TTC549 (cell line): Measurements from ENCODE around the gene MYBPC3.
"Not testable (repeated sequence)": the region's sequence is repeated elsewhere in the genome, so short reads cannot be mapped to it uniquely, and the experiment has no call there.

Experiments used
- FAIRE-seq: peaks from 2 replicates; lab custom pipeline; 2012; peaks lifted over from hg19 to GRCh38; lab: Jason Lieb, UNC

MYBPC3 gene

DNA sequence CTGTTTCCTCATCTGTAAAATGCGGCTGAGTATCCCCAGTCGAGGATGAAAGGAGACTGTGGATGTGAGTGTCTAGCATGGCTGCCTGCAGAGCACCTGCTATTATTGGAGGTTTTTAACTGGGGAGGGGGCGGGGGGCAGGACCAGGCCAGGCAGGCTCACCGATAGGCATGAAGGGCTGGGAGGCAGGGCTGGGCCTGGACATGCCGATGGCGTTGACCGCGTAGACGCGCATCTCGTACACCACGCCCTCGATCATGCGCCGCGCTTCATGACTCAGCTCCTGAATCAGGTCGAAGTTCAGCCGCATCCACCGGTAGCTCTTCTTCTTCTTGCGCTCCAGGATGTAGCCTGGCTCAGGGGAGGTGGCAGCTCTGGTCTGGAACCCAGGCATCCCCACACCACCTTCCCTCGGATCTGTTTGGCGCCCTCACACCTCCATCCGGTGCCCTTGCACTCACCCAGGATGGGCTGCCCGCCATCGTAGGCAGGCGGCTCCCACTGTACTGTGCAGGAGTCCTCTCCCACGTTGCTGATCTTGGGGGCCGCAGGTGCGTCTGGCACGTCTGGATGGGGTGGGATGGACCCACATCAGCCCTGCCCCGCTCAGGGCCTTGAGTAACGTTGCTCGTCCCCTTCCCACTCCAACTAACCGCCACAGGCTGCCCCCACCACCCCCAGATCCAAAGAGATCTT, 15.1 kb downstream of the MYBPC3 start:
- FAIRE-seq = no peak

DNA sequence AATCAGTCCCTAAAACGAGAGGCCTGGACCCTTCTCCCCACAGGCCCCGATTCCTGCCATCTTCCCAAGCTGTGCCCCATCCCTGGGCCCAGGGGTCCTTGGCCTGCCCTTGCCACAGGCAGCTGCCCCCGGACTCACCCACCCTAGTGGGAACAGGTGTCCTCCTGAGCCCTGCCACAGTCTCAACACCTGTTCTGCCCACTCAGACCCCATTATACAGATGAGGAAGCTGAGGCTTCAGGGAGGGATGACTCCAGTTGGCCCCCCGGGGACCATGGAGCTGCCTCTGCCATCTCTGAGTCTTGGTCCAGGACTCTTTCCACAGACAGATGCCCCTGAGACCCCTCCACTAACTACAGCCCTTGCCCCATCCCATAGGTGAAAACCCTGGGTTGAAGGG, 15.9 kb downstream of the MYBPC3 start:
- no peak for FAIRE-seq

GRCh38 chr11:47335733-47336132, 16.8 kb downstream of the MYBPC3 start:
- FAIRE-seq = no peak

- FAIRE-seq = not testable (repeated sequence)
Observed at GRCh38 chr11:47334699-47335411, 17.6 kb downstream of the MYBPC3 start.

DNA sequence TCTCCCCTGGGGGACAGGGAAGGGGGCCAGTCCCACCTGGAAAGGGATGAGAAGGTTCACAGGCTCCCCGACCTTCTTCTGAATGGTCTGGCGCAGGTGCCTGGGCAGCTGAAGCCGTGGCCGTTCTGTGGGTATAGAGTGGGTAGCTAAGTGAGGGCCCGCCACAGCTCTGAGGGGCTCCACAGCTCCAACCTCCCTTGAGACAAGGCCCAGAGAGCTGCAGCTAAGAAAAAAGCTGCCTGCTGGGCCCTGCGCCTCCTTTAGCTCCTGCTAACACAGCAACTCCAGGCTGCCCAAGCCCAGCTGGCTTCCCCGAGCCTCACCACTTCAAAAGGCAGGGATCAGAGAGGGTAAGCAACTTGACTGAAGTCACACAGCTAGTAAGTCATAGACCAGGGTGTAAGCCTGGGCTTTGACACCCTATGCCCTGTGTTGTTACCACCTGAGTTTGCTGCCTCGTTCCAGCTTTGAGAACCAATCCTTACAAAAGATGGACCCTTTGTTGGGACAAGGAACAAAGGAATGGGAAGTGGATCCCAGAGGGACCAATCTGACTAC, 18.5 kb downstream of the MYBPC3 start:
- FAIRE-seq = no peak

DNA sequence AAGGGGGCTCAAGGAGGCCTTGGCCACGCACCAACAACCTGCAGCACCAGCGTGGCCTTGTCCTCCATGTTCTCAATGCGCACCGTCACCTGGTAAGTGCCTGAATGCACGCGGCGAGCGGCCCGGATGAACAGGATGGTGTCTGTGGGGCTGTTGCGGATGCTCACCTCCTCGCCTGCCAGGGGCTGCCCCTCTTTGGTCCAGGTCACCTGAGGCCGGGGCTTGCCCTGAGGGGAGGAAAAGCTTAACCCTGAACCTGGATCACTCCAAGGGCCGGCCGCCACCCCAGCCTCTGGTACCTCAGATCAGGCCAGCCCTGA, 19.0 kb downstream of the MYBPC3 start:
- FAIRE-seq = no peak

- no peak for FAIRE-seq
Observed at GRCh38 chr11:47332791-47333525, 19.5 kb downstream of the MYBPC3 start.

GRCh38 chr11:47332303-47332711, 20.2 kb downstream of the MYBPC3 start:
- FAIRE-seq = no peak

GRCh38 chr11:47331454-47332302, 20.8 kb downstream of the MYBPC3 start:
- FAIRE-seq = no peak

DNA sequence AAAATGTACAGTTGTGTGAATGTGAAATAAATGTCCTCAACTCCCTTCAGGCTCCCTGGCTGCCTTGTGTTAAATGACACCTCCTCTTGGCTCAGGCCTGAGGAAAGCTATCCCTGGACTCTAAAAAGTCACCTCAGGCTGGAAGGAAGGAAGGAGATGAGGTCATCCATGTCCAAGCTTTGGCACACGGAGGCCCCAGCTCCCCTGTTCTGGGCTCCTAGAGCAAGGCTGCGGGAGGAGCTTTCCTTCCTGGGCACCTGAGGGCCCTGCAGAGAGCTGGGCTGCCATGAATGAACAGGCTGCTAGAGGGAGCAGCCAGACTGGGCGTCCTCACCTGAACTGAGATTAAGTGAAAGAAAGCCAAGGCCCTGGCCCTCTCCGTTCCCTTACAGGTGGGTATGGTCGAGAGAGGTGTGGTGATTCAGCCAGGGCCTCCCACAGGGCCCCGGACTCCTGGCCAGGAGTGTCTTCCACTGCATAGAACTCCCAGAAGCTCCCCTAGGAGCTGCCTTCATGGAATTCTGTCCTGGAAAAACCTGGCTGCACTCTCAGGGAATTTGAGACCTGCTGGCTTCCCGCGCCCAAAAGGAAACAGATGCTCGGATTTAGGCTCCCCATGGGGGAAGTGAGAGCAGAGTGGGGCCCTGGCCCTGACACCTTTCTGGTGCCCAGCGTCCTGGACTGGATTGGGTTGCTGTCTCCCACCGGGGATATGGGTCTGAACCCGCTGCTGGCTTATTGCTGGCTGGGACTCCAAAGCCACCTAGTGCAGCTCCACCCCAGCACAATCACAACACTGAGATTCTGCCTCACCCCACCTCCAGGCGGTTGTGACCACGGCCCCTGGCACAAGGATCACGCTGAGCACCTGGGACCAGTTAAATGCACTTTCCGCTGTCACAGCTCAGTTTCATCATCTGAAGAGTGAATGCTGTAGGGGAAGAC, 22.2 kb downstream of the MYBPC3 start:
- no peak for FAIRE-seq

DNA sequence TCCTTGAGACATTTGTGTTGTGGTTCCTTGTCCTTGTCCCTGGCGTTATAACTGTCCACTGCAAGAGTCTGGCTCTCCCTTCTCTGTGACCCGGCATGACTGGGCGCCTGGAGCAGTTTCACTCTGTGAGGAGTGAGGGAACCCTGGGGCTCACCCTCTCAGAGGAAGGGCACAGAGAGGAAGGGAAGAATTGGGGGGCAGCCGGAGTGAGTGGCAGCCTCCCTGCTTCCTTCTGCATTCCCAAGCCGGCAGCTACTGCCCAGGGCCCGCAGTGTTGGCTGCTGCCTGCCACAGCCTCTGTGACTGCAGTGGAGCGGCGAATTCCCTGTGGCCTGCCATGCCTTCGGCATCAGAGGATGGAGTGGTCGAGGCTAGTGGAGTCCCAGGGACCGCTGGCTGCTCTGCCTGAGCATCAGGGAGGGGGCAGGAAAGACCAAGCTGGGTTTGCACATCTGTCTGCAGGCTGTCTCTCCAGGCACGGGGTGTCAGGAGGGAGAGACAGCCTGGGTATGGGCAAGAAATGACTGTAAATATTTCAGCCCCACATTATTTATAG, 23.0 kb downstream of the MYBPC3 start:
- no peak for FAIRE-seq

GRCh38 chr11:47328449-47329390, 23.8 kb downstream of the MYBPC3 start:
- no peak for FAIRE-seq

DNA sequence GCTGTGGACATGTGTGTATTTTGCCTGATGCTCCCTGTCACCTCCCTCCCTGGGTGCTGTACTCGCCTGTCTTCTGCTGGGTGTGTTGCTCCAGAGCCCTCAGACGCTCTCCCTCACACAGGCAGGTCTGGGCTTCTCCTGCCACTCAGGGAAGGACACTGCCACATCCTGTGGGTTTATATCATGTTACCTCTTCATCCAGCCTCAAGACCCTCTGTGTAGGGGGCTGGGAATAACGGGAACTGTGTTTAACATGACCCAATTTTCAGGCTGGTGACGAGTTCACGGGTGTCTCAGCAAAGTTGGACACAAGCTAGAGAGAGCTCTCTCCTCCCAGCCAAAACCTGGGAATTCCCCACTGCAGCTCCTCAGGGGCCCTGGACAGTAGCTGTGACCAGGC, 24.6 kb downstream of the MYBPC3 start:
- FAIRE-seq = no peak

DNA sequence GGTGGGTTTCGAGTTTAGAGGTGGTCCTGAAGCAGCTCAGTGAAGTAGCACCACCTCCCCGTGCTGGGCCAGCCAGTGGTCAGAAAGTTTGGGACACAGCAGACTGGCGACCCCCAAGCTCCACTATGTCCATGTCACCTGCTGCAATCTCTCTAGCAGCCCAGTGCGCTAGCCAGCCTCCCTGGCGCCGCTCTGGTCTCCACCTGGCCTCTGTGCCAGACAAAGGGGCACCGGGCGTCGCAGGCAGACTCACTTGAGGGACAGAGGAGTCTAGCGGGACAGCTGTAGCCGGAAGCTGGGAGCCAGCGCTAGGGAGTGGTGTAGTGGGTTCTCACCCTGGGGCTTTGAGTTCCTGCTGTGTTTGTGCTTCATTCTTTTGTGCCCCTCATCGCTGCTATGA, 25.5 kb downstream of the MYBPC3 start:
- FAIRE-seq = no peak

DNA sequence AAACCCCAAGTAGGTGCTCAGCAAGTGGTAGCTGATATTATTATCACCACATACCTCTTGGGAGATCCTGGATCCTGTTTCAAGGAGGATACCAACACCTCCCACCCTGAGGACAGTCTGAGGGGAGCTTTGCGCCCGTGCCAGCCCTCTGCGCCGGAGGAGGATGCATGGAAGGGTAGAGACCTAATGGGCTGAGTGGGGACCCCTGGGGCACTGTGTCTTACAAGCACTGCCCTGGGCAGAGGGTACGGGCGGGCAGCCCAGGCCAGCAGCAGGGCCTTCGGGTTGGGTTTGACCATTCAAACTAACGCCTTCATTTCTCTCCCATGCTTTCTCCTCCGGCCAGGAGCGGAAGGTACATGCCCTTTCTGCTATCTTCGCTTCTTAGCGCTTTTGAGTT, 26.3 kb downstream of the MYBPC3 start:
- no peak for FAIRE-seq

- no peak for FAIRE-seq
Observed at GRCh38 chr11:47325271-47326041, 27.0 kb downstream of the MYBPC3 start.

- FAIRE-seq = no peak
Observed at GRCh38 chr11:47324520-47324919, 28.0 kb downstream of the MYBPC3 start.

DNA sequence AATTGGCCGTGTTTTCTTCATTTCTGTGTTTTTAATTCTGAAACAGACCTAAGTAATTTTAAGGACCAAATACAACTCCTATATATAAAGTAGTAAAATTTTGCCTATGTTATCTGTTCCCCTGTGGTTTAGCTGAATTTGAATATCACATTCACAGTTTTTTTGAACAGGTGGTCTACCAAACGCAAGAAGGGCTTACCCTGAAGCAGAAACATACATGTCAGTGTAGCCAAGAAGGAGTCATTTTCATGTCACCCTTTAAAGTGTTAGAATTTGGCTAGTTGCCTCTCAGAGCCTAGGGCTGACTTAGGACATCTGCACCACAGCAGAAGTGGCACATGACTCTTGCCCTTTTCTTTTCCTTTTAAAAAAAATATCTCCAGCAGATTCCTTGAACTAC, 34.3 kb downstream of the MYBPC3 start:
- no peak for FAIRE-seq
